Mucosa of stomach (tissue), 1 donor: ENCODE data around the gene NAP1L1.

Experiments used
- H3K27me3 ChIP-seq: one replicate; pipeline ENCODE4 v1.7.0; 2013; ENCODE audit warnings: mild to moderate bottlenecking, low read length; ENCODE audit not compliant: control insufficient read depth, insufficient read depth
- H3K36me3 ChIP-seq: one replicate; pipeline ENCODE4 v1.7.0; 2013; ENCODE audit warnings: low read length; ENCODE audit not compliant: control insufficient read depth, insufficient read depth
- H3K4me1 ChIP-seq: one replicate; pipeline ENCODE4 v1.7.0; 2013; ENCODE audit warnings: mild to moderate bottlenecking, low read length; ENCODE audit not compliant: control insufficient read depth, insufficient read depth
- H3K4me3 ChIP-seq: one replicate; pipeline ENCODE4 v1.7.0; 2013; ENCODE audit warnings: low read length
- H3K9ac ChIP-seq: one replicate; pipeline ENCODE4 v1.7.0; 2013; ENCODE audit warnings: mild to moderate bottlenecking, low read length, moderate library complexity
- H3K9me3 ChIP-seq: one replicate; pipeline ENCODE4 v1.7.0; 2013; ENCODE audit warnings: mild to moderate bottlenecking, low read length, moderate library complexity; ENCODE audit not compliant: control insufficient read depth
- donor health status: Pancreatic carcinoma.

NAP1L1 gene, protein sequence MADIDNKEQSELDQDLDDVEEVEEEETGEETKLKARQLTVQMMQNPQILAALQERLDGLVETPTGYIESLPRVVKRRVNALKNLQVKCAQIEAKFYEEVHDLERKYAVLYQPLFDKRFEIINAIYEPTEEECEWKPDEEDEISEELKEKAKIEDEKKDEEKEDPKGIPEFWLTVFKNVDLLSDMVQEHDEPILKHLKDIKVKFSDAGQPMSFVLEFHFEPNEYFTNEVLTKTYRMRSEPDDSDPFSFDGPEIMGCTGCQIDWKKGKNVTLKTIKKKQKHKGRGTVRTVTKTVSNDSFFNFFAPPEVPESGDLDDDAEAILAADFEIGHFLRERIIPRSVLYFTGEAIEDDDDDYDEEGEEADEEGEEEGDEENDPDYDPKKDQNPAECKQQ

DNA sequence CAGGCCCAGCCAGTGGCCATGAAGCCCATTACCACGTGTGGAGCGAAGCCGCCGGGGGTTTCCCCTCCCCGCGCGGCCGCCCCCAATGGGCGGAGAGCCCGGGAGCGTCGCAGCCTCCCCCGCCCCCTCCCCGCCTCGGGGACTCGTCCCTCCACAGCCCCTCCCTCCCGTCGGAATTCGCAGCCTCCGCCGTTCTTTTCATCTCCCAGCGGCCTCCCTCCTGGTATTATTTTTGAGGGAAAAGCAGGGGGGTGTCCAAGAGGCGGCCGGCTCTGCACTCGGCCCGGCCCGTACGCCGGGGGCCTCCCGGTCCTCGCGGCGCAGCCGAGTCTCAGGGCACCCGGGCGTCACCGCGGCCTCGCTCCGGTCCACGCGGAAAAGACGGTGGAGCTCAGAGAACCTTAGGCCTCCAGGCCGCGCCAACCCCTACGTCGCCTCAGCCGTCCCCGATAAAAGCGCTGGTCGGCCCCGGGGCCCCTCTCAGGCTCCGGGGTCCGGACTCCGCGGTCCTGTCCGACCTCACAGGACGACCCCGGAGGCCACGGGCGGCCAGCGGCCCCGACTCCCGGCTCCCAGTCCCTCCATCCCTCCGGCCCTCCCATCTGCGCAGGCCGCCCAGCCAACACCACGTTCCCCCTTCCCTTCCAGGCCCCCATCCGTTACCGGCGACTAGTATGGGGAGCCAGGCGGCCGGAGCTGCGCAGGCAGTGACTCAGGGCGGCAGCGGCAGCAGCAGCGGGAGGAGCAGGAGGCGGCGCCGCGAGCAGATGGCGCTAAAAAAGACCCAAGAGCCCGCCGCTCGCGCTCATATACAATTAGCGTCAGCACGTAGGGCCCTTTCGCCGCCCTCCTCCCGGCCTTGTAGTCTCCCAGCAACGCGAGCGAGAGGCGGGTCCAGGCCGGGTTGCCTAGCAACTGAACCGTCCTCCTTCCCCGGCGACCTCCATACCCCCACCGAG lies at the start of gene NAP1L1:
TSS of gene NAP1L1 (minus strand) at position 782 of the 959 bp plus-strand sequence. CDS start 10,466 bp downstream, outside the sequence.
- H3K36me3 ChIP-seq = no peaks in the 10 kb centered on the region
- H3K27me3 ChIP-seq = no peaks in the 10 kb centered on the region
- H3K9me3 ChIP-seq = no peaks in the 10 kb centered on the region
- H3K4me3 ChIP-seq = peak within 1 kb of the TSS; percentile 83
- H3K4me1 ChIP-seq = peaks cover 6% of the 10 kb centered on the region
- peak within 1 kb of the TSS; percentile 90 for H3K9ac ChIP-seq

DNA sequence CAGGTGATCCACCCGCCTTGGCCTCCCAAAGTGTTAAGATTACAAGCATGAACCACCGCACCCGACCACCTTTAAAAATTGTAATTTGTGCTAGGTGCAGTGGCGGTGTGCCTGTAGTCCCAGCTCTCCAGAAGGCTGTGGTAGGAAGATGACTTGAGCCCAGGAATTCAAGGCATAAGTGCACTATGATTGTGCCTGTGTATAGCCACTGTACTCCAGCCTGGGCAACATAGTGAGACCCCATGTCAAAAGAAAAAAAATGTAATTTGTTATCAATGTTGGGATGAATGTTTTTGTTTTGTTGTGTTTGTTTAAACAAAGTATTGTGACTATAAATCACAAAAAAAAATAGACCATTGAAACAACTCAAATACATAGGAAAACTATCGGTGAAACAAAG lies 43.1 kb upstream of the NAP1L1 start:
- no peaks in the 10 kb centered on the region for H3K9me3 ChIP-seq
- H3K4me1 ChIP-seq = no peaks in the 10 kb centered on the region
- no peak overlapping the region for H3K9ac ChIP-seq
- H3K36me3 ChIP-seq = no peaks in the 10 kb centered on the region
- H3K4me3 ChIP-seq = no peak overlapping the region
- H3K27me3 ChIP-seq = no peaks in the 10 kb centered on the region

DNA sequence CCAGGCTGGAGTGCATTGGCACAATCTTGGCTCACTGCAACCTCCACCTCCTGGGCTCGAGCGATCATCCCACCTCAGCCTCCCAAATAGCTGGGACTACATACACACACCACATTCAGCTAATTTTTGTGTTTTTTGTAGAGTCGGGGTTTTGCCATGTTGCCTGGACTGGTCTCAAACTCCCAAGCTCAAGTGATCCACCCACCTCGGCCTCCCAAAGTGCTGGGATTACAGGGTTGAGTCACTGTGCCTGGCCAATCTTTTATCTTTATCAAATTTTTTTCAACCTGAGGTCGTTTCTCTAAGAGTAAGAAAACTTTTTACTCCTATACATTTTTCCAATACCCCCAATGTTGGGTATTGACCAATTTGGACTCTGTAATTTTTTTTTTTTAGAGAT lies 40.0 kb upstream of the NAP1L1 start:
- Histone ChIP-seq H3K4me3 (no peak overlapping the region), H3K36me3 (no peaks in the 10 kb centered on the region), H3K9me3 (no peaks in the 10 kb centered on the region), H3K27me3 (no peaks in the 10 kb centered on the region), H3K9ac (no peak overlapping the region), H3K4me1 (no peaks in the 10 kb centered on the region)

DNA sequence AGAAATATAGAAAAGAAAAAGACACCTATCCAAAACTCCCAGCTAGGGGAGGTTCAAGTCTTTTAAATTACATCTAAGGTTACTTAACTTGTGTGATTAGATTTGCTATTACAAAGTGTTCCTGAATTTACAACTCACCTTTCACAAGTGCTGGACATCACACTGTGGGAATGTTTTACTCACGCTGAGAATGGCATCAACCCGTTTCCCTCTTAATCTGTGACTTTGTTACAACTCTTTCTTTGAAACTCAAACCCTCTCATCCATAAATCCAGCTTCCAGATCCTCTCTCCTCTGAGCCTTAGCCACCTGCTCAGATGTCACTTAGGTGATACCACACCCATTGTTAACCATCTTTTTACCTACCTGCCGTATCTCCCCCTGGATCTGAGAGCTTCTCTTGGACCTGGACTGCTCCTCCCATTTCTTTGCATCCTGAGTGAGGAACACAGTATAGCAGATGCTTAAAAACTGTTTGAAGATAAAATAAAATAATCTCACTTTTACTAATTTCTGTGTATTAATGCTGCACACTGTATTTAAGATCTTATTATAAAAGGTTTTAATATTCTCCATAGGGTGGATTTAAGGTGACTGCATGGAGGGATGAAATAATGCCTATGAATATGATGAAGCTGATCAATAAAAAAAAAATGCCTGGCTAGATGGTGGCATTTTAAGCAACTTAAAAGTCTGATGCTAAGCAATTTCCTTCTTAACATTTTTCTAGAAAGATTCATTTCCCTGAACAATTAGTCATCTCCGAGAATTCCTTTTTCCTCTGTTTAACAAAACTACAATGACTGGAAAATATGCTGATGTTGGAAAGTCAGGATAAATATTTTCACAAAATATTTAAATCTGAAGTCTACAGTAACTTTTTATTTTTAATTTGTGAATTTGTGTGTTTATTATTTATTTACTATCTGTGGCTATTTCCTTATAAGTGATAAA lies 39.1 kb upstream of the NAP1L1 start:
- no peaks in the 10 kb centered on the region for H3K9me3 ChIP-seq
- no peak overlapping the region for H3K4me3 ChIP-seq
- H3K36me3 ChIP-seq = no peaks in the 10 kb centered on the region
- no peaks in the 10 kb centered on the region for H3K4me1 ChIP-seq
- H3K27me3 ChIP-seq = no peaks in the 10 kb centered on the region
- no peak overlapping the region for H3K9ac ChIP-seq

DNA sequence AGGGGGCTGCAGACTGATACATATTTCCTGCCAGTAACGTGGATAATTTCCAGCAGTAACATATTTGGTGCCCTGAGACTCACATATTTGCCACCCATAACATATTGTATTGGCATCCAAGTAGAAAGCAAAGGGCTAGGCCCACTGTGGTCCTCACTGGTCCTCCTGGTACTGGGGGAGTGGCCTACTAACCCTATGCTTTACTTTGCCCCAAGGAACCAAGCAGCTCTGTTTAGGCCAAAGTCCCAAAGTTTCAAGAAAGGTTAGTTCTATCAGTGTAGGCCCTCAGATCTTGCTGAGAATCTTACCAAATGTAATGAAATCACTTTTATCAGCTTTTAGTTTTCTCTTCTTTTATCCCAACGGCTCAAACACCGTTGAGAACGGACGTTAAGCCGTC lies 35.4 kb upstream of the NAP1L1 start:
- Histone ChIP-seq H3K4me3 (no peak overlapping the region), H3K4me1 (no peaks in the 10 kb centered on the region), H3K9ac (no peak overlapping the region), H3K27me3 (peaks cover 9% of the 10 kb centered on the region), H3K9me3 (no peaks in the 10 kb centered on the region), H3K36me3 (no peaks in the 10 kb centered on the region)

DNA sequence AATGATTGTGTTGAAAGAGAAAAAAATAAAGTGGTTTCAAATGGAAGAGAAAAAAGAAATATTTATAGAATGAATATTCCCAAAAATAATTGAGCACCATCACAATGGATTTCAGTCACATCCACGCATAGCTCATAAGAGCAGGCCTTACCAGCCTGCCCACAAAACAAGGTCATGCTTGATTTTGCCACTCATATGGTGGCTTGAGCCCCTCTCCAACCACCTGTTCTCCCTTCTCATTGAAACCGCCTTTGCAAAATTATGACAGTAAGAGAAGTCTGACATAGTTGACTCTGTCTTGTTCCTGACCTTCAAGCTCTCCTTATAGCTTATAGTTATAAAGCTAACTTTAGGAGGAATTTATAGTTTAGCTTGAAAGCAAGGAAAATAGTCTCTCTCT lies 33.3 kb upstream of the NAP1L1 start:
- Histone ChIP-seq H3K4me1 (no peaks in the 10 kb centered on the region), H3K9ac (no peak overlapping the region), H3K27me3 (peaks cover 9% of the 10 kb centered on the region), H3K4me3 (no peak overlapping the region), H3K9me3 (no peaks in the 10 kb centered on the region), H3K36me3 (no peaks in the 10 kb centered on the region)

DNA sequence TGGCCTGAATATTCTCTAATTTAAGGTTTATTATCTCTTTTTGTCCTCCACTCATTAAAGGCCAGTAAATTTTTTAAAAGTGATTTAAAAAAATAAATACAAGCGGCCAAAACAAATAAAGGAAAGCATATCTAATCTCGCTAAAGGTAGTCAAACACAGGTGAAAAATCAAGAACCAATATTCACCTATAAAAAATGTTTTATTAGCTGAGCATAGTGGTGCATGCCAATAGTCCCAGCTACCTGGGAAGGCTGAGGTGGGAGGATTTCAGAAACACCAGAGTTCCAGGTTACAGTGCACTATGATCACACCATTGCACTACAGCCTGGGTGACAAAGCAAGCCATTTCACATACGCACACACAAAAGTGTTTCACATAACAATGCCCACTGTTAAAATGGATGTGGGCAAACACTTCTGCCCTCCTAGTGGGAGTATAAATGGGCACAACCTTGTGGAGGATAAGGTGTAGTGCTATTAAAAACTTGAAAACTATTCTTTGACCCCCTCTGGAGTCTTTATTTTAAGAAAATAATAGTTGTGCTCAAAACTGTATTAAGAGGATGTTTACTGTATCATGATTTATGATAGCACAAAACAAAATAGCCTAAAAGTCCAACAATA lies 32.7 kb upstream of the NAP1L1 start:
- H3K27me3 ChIP-seq = peaks cover 15% of the 10 kb centered on the region
- H3K4me1 ChIP-seq = no peaks in the 10 kb centered on the region
- no peaks in the 10 kb centered on the region for H3K36me3 ChIP-seq
- H3K9me3 ChIP-seq = no peaks in the 10 kb centered on the region
- H3K4me3 ChIP-seq = no peak overlapping the region
- H3K9ac ChIP-seq = no peak overlapping the region

DNA sequence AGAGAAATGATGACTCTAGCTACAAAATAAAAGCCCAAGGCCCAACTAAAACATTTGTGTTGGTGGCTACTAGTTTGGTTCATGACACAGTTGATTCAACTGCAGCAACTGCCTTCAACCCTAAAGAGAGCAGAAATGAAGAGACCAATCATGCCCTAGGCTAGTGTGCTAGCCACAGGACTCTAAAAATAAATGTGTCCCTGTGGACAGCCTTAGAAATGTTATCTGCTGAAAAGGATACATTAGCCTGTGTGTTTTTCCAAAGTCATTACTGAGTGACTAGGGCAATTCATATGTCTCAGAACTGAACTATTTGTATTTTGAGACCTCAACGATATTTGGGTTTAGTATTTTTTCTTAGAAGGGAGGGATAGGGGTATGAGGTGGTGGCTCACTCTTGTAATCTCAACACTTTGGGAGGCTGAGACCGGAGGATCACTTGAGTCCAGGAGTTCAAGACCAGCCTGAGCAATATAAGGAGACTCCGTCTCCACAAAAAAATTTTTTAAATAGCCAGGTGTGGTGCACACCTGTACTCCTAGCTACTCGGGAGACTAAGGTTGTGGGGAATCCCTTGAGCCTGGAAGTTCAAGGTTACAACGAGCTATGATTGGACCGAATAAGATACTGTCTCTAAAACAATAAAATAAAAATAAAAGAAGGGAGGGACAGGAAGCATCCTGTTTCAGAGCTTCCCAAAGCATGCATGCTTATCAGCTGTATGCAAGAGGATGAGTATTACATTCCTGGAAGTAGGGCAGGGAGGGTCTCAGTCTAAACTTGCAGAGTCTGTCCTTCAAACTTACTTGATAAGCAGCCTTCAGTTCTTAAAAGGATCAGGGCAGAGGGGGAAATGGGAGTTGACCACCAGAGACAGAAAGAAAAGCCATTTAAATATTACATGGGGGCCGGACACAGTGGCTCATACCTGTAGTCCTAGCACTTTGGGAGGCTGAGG lies 29.6 kb upstream of the NAP1L1 start:
- Histone ChIP-seq H3K36me3 (no peaks in the 10 kb centered on the region), H3K4me1 (no peaks in the 10 kb centered on the region), H3K27me3 (peaks cover 32% of the 10 kb centered on the region), H3K9ac (no peak overlapping the region), H3K9me3 (no peaks in the 10 kb centered on the region), H3K4me3 (no peak overlapping the region)

DNA sequence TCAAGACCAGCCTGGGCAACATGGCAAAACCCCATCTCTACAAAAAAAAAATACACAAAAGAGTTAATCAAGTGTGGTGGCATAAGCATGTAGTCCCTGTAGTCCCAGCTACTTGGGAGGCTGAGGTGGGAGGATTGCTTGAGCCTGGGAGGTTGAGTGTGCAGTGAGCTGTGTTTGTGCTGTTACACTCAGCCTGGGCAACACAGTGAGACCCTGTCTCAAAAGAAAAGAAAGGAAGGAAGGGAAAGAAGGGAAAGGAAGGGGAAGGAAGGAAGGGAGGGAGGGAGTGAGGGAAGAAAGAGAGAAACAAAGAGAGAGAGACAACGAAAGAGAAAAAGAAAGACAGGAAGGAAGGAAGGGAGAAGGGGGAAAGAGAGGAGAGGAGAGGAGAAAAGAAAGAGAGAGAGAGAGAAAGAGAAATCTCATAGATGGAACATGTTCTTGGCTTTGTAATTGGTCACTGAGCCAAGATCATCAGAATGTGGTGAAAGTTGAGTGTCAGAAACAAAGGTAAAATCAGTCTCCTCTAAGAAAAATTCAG lies 26.8 kb upstream of the NAP1L1 start:
- H3K9me3 ChIP-seq = no peaks in the 10 kb centered on the region
- H3K9ac ChIP-seq = no peak overlapping the region
- no peaks in the 10 kb centered on the region for H3K4me1 ChIP-seq
- no peak overlapping the region for H3K4me3 ChIP-seq
- H3K36me3 ChIP-seq = no peaks in the 10 kb centered on the region
- H3K27me3 ChIP-seq = peaks cover 32% of the 10 kb centered on the region

DNA sequence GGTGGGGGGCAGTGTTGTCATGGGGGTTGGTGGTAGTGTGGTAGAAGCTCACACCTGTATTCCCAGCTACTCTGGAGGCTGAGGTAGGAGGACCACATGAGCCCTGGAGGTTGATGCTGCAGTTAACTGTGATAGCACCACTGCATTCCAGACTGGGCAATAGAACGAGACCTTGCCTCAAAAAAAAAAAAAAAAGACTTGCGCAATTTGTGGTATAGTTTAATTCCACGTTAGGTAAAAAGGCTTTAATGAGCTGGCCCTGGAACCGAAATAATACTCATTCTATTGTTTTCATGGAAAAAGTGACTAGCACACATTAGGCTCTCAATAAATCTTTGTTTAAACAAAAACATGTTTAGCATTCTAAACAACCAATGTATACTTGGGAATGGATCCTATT lies 25.4 kb upstream of the NAP1L1 start:
- peaks cover 23% of the 10 kb centered on the region for H3K27me3 ChIP-seq
- no peaks in the 10 kb centered on the region for H3K9me3 ChIP-seq

More for the DNA sequence above, 25.4 kb upstream of the NAP1L1 start:
- Histone ChIP-seq H3K4me1 (no peaks in the 10 kb centered on the region), H3K9ac (no peak overlapping the region), H3K36me3 (no peaks in the 10 kb centered on the region), H3K4me3 (no peak overlapping the region)
